Bronchial epithelial cell (primary cell): ENCODE data around the gene FBXO31. TPM values are rescaled to one million over a fixed set of nuclear protein-coding genes. Genes with fewer than 3 reads are reported as not detected.

Experiments
- DNase-seq: peaks from one replicate; pipeline ENCODE4 v3.0.0-alpha.2; 2010; ENCODE audit warnings: low read depth
- FAIRE-seq: peaks from 2 replicates; lab custom pipeline; 2011; peaks lifted over from hg19 to GRCh38; lab: Jason Lieb, UNC
- H3K27me3 ChIP-seq: 2 replicates; pipeline ENCODE4 v1.5.1; 2011; ENCODE audit warnings: low read length; ENCODE audit not compliant: control insufficient read depth, insufficient read depth
- H3K36me3 ChIP-seq: 2 replicates; pipeline ENCODE4 v1.5.1; 2011; ENCODE audit warnings: low read length; ENCODE audit not compliant: control insufficient read depth, insufficient read depth
- H3K4me3 ChIP-seq: 2 replicates; pipeline ENCODE4 v1.5.1; 2011; ENCODE audit warnings: mild to moderate bottlenecking, low read depth, low read length, control low read depth
- CTCF ChIP-seq: IDR thresholded peaks from 2 replicates; pipeline ENCODE4 v1.5.1; 2011; ENCODE audit warnings: mild to moderate bottlenecking, moderate library complexity, low read length, control low read depth, inconsistent platforms; ENCODE audit not compliant: insufficient read depth, severe bottlenecking
- total RNA-seq: library from RNA; depleted of rRNA; stranded (reverse); fragments of >200 nt; gene quantifications from 2 replicates; pipeline ENCODE4 v1.2.1, GENCODE V29; 2014

Gene FBXO31
- total RNA-seq: 22.9 and 24.7 TPM in 2 replicates

- TF ChIP-seq CTCF: no peak
- Histone ChIP-seq H3K36me3 (no peaks in the 10 kb centered on the region), H3K27me3 (no peaks in the 10 kb centered on the region), H3K4me3 (peak within 1 kb of the TSS; percentile 90)
- DNase-seq: peak; percentile 70
- no peak for FAIRE-seq
These were observed at the start of gene FBXO31 for GRCh38 chr16:87383505-87384161. FBXO31 (minus strand) TSS chr16:87383776; CDS start chr16:87383744, 32 bp downstream.

- no peak for DNase-seq
- H3K27me3 ChIP-seq: no peaks in the 10 kb centered on the region
- no peak overlapping the region for H3K4me3 ChIP-seq
- no peak for TF ChIP-seq CTCF
- peak; percentile 28 for FAIRE-seq
- H3K36me3 ChIP-seq: peaks cover 3% of the 10 kb centered on the region
These were observed 48.8 kb upstream of the FBXO31 start for GRCh38 chr16:87432330-87432915.

- no peak for FAIRE-seq
- Histone ChIP-seq H3K27me3 (no peaks in the 10 kb centered on the region), H3K36me3 (peaks cover 5% of the 10 kb centered on the region), H3K4me3 (no peak overlapping the region)
- peak; percentile 84 for DNase-seq
- no peak for TF ChIP-seq CTCF
These were observed 48.4 kb upstream of the FBXO31 start for GRCh38 chr16:87431926-87432325.

- no peak for TF ChIP-seq CTCF
- H3K36me3 ChIP-seq: peaks cover 10% of the 10 kb centered on the region
- no peak for FAIRE-seq
- no peak overlapping the region for H3K4me3 ChIP-seq
- no peaks in the 10 kb centered on the region for H3K27me3 ChIP-seq
- no peak for DNase-seq
These were observed 43.0 kb upstream of the FBXO31 start for GRCh38 chr16:87426423-87427215.

DNA sequence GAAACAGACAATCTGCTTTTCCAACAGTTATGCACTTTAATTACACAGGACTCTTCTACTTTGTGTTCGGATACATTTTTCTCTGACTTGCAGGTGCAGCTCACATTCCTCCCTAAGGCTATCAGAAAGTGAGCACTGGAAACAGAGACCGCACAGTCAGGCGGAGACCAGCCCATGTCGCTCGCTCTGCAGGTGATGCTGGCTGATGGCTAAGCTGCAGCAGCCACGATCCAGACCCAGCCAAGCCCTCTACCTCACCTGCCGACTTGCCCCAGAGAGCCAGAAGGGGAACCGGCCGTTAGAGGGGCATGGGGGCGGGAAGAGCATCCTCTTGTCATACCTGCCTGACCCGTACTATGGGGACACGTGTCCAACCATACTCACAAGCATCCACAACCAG, 42.4 kb upstream of the FBXO31 start:
- FAIRE-seq (no peak), DNase-seq (no peak)
- Histone ChIP-seq H3K4me3 (no peak overlapping the region), H3K27me3 (no peaks in the 10 kb centered on the region), H3K36me3 (peaks cover 14% of the 10 kb centered on the region)
- TF ChIP-seq CTCF: no peak
